HG02943 (cell line): ENCODE results near the gene GNAI2.
"Not testable (repeated sequence)": the region's sequence is repeated elsewhere in the genome, so short reads cannot be mapped to it uniquely, and the experiment has no call there.

Source experiments
- ATAC-seq: cut with Tn5 transposase; IDR thresholded peaks from one replicate; pipeline ENCODE4 v1.9.1; 2021; ENCODE audit warnings: mild to moderate bottlenecking, low read depth, moderate library complexity; ENCODE audit not compliant: unreplicated experiment

Gene GNAI2

DNA sequence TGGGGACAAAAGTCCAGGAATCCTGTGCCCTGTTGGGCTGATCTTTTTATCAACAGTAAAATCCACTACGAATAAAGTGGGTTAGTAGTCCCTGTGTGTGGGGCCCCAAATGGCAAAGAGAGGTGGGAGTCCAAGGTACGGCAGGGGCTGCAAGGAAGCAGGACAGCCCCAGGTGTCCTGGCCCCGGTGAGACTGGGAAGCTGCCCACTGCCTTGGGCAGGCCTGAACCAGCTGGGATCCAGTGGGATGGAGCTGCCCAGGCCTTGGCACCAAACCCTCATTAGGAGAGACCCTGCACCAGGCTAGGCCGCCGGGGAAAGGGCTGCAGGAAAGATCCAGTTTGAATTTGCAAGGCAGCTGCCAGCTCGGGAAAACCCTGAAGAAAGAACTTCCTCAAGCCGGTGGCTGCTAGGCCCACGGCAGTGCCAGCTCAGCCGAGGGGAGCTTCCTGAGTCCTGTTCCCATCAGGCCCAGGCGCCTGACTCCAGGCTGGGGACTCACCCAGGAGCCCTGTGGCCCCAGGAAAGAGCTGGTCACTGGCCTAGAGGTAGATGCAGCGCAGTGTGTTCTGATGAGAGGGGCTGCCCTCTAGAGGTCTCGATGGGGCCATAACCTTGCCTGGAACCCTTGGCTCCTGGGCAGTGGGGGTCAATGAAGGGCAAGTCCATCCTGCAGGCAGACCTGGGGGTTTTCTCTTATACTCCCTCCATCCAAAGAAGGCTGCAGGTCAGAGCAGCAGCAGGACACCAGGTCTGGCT is 14.4 kb upstream of the GNAI2 start:
- no peak for ATAC-seq

DNA sequence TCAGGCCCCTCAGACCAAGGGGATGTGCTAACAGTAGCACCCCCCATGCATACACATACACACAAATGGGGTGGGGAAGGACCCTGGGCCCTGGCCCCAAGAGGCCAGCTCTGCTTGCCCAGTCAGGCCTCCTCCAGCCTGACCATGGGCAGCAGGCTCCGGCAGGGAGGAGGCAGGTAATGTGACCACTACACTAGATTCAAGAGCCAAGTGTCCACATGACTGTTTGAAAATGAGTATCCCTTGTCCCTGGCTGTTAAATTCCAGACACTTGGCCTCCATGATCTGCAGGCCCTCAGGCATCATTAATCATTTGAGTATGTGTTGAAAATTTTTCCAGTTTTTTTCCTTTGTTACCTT is 13.9 kb upstream of the GNAI2 start:
- ATAC-seq, result no peak

DNA sequence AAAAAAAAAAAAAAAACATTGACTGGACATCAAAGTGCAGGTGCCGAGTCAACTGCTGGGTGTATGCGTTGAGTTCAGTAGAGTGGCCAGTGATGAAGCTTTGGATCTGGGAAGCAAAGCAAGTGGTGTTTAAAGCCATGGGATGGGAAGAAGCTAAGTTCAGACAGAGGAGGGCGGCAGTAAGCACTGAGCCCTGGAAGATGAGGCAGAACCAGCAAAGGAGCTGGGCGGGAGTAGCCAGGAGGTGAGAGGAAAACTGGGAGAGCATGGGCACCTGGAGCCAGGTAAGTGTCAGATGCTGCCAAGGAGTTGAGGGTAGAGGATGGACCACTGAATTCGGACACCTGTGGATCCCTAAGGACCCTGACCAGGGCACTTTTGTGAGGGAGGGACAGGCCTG is 11.4 kb upstream of the GNAI2 start:
- ATAC-seq, result no peak

DNA sequence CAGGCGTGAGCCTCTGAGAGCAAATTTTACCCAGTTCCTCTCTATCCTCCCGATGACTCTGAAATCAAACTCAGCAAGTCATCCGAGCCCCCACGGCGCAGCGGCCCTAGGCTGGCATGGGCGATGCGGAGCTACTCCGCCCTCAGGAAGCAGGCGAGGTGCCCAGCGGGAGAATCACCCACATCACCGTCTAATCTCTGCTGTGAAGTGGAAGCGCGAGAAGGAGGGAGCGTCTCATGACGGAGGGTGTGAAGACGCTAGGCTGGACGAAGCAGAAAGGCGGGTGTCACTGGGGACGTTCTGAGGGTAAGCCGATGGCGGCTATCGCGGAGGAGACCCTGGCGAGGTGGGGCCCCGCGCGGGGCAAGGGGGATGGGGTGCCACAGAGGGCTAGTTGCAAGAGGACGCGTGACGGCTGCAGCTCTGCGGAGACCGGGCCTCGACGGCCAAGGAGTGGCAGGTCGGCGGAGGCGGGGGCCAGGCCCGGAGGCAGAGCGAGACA is 9.1 kb upstream of the GNAI2 start:
- peak; percentile 23 for ATAC-seq

DNA sequence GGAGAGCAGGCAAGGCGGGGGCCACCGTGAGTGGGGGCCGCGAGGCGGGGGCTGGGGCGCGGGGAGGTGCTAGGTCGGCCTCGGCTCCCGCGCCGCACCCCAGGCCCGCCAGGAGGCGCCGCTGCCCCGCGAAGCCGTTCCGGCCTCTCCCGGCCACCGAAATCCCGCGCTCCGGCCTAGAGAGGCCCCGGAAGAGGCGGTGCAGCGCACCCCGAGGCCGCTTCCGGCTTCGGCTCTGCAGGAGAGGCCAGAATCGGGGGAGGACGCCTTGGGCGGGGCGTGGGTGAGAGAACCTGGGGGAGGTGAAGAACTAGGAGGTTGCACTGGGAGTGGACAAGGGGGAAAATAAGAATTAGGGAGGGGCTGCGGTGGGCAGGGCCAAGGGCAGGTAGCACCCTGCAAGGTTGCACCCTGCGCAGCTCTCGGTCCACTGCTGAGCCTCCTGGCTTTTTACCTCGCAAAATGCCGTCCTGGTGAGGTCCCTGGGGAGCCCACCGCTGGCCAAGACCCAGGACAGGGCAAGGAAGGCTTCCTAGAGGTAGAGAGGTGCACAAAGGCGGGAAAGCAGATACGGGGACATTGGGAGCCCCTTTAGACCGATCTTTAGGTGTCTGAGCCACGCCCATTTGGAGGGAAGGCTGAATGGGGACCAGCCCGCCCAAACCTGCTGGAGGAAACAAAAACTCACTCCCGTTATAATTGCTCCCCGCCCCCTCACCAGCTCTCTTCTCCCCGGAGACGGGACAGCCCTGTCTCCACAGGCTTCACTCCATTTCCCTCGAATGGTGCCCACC is 8.4 kb upstream of the GNAI2 start:
- ATAC-seq, result peak; percentile 60

DNA sequence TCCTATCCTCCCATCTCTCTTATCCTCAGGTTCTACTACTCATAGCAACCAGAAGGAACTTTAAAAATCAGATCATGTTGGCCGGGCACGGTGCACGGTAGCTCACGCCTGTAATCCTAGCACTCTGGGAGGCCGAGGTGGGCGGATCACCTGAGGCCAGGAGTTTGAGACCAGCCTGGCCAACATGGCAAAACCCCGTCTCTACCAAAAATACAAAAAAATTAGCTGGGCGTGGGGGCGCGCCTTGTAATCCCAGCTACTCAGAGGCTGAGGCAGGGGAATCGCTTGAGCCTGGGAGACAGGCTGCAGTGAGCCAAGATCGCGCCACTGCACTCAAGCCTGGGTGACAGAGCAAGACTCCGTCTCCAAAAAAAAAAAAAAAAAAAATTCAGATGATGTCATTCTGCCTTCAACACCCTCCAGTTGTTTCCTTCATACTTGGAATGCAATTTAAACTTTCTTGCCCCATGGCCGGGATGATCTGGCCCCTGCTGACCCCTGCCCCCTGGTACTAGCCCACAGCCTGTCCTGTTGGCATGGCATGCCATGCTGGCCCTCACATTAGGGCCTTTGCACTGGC is 7.7 kb upstream of the GNAI2 start:
- ATAC-seq, result not testable (repeated sequence)

DNA sequence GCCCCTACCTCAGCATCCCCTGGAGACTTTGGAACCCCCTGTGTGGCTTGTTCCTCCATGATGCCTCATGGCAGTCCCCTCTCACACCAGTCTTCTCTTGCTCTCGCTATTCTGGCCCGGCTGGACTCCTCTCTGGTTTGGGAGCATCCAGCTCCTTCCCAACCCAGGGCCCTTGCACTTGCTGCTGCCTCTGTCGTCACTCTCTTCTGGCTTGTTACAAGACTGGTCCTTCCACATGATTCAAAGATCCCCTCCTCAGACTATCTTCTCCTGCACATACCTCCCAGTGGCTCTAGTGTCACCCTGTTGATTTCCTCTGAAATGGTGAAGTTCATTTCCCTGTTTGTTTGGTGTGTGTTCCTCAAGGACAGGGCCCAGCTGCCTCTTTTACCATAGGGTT is 6.5 kb upstream of the GNAI2 start:
- ATAC-seq, result no peak

DNA sequence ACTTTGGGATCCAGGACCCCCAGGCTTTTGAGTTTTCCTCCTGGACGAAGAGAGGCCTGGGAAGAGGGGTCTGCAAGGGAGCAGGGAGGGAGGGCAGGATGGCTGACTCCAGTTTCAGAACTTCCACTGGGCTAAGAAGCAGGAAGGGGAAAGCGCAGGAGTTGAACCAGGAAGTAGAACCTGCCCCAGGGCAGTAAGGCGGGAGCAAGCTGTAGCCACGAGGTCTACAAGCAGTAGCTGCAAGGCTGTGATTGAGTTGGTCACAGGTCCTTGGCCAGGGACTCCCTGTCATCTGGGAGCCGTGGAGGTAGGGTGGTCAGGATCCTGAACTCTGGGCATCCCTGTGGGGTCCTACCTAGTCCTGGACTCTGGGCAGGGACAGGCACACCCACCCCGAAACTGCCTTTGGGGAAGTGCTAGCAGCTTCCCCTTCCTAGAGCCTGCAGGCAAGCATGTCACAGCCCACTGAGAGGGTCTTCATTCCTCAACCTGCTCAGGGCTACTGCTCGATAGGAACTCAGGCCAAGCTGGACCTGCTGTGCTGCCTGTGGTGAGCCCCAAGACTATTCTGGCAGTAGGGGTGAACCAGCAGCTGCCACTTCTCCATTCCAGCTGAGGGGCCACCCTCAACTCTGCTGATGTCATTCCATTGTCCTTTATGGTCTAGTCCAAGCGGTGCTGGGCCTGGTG is 5.8 kb upstream of the GNAI2 start:
- ATAC-seq, result no peak

DNA sequence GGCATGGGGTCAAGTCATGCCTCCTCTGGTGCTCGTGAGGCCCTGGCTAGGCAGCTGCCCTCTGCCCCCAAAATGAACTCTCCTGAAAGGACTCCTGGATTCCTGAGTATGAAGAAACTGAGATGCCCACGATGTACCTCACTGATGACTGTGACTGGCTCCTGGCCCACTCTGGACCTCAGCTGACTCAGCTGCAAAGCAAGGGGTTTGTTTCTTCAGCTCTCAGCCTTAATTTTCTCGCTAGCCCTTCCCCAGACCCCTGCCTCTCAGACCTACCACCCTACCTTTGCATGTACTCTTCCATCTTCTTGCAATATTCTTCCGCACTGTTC is 5.2 kb upstream of the GNAI2 start:
- ATAC-seq, result no peak

DNA sequence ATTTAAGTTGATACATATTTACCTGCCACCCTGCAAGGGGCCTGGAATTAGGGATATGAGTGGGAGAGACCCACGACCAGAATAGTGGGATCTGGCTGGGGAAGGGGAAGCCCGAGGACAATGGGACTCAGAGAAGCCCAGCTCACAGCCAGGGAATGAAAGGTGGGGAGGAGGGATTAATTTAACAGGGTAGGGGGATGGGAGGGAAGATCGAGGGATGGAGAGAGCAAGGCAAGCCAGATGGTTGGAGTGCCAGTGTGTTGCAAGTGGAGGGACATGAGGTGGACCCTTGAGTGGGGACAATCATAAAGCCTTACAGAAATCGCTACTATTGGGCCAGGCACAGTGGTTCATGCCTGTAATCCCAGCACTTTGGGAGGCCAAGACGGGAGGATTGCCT is 4.4 kb upstream of the GNAI2 start:
- ATAC-seq, result no peak

DNA sequence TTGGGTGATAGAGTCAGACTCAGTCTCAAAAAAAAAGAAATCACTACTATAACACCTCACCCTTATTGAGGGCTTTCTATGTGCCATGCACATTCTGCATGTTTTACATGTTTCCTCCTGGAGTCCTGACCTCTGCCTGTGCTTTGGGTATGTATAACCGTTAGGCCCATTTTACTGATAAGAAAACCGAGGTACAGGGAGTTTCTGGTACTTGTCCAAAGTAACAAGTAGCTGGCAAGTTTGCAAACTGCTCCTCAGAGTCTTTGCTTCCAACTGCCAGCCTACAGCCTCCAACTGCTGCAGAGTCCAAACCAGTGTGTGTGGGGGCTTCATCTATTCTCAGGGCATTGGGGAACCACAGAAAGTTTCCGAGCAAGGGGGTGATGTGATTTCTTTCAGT is 3.7 kb upstream of the GNAI2 start:
- no peak for ATAC-seq

DNA sequence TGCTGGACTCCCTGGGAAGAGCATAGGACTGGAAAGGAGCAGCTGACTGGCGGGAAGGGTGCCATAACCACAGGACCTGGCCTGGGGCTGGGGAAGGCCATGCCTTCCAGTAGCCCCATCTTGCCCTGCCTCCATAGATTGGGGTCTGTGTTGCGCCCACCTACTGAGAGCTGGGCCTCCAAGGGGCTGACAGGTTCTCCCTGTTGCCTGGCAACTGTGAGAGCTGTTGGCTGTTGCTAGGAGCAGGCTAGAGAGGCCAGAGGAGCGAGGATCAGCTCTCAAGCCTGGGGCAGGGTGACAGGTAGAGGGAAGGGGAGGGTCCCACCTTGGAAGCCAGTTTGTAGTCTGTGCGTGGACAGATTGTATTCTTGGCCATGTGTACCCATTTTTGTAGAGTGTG is 2.8 kb upstream of the GNAI2 start:
- ATAC-seq, result no peak

DNA sequence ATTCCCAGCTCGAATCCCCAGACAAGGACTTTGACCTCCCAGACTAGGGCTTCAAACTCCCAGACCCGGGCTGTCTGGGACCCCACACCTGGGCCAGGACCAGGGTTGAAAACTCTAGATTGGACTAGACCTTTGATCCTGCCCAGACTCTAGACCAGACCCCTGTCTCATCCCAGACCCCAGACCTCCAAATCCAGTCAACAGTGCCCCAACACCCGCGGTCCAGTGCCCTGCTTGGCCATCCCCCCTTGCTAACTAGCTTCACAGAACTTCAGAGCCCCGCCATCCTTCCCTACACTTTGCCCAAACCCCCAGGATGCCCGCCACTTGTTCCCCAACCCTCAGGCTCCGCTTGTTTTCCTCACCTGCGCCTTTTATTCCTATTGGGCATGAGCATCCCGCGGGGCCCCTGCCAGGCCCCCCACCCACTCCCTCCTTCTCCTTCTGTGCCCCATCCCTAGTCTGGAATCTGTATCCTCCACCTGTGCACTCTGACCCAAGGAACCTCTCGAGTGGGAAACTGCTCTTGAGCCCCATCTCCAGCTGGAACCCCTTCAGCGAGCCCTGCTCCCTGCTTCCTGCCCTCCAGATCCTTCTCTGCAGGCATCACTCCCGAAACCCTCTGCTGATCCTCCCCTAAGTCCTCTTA is 604 bp downstream of the GNAI2 start:
- ATAC-seq, result no peak

DNA sequence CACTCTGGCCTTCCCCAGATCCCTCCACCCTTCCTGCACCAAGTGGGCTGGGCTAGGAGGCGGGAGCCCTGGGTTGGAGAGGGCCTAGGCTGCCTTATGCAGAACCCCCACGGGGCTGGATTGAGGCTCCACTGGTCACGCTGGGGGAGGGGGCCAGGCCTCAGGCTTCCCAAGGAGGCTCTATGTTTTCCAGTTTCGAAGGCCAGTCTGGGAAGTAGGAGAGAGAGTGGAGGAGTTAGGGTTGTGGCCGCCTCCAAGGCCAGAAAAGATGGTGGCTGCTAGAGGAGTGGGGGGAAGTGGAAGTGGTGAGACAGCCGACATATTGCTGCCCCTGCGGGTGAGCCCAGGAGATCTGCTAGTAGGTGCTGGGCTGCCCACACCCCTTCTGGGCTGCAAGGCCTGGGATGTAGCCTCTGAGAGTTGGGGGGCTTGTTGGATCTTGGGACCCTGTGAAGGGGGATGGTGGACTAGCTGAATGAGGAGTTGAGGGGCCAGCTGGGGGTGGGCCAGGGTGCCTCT is 1.2 kb downstream of the GNAI2 start:
- ATAC-seq, result no peak

DNA sequence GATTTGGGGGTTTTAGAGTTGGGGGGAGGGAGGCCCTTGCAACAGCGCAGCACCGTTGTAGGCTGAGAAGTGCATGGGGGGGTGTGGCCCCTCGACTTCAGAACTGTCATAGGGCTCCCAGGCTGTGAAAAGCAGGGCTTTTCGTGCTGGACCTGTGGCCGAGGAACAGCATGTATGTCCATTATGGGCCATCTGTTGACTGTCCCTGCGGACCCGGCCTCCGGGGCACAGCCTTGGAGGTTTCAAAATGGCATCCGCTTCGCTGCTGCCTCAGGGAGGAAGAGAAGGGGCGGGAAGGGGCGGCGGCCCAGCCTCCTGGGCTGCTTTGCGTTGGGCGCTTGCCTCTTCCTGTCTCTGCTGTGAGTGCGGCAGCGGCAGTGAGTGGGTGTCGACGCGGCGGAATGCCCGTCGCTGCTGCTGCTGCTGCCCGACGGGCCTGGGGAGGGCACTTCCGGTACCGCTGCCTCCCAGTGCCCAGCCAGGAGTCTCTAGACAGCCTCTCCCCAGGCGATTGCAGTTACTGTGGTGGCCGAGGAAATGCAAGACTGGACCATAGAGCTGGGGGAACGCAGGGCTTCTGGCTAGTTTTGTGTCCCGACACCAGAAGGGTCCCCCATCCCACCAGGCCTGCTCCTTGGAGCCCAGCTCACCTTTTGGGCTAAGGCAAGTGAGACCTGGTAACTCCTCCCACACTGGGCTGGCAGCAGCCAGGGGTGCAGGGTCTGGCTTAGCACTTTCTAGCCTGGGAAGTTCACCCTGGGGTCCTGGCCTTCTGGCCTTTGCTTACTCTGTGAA is 1.9 kb downstream of the GNAI2 start:
- ATAC-seq, result no peak

DNA sequence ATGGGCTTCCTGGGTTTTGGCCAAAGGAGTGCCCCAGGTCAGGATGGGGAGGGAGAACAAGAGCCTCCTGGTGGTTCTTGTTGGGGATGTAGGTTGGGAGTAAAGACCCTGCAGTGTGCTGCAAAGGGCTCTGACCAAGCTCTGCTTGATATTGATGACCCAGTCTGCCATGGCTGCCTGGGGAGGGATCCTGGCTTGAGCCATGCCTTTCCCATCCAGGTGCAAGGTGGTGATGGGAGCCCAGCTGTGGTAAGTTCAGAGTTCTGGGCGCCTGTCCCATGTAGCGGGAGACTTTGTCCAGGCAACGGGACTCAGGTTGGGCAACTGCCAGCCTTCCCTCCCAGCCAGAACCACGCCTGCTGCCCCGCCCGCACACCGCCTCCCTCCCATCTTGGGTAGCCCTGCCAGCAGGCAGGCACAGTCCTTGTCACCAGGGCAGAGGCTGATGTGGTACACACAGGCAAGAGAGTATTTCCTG is 2.6 kb downstream of the GNAI2 start:
- ATAC-seq, result no peak

DNA sequence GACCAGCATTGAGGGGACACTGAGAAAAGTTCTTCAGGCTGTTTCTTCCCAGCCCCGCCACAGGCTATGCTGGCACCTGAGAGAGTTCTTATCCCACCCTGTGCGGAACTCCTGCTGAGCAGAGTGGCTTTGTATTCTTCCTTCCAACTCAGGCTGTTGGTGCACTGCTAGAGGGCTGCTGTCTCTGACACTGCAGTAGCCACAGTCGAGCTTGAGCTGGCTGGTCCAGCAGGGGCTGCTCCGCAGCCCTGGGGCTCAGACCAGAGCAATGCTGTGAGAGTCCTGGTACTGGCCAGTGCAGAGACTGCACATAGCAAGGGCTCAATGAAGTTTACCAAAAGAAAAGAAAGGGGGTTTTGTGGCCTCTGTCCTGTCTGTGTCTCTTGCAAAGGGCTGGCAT is 3.6 kb downstream of the GNAI2 start:
- ATAC-seq, result no peak

DNA sequence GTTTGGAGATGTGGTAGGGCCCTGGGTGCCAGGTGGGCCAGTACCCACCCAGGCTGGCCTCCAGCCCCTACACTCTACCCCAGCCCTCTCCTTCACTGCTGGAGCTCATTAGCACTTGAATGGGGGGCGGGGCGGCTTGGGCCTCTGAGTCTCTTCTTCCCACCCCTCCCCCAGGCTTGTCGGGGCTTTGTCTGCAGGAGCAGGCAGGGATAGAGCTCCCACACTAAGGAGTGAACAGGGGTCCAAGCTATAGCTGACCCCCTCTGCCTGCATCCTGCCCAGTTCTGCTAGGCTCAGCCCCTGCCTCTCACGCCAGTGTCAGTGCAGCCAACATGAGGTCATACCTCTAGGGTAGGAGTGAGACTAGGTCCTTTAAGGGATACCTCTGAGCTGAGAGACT is 5.2 kb downstream of the GNAI2 start:
- no peak for ATAC-seq

DNA sequence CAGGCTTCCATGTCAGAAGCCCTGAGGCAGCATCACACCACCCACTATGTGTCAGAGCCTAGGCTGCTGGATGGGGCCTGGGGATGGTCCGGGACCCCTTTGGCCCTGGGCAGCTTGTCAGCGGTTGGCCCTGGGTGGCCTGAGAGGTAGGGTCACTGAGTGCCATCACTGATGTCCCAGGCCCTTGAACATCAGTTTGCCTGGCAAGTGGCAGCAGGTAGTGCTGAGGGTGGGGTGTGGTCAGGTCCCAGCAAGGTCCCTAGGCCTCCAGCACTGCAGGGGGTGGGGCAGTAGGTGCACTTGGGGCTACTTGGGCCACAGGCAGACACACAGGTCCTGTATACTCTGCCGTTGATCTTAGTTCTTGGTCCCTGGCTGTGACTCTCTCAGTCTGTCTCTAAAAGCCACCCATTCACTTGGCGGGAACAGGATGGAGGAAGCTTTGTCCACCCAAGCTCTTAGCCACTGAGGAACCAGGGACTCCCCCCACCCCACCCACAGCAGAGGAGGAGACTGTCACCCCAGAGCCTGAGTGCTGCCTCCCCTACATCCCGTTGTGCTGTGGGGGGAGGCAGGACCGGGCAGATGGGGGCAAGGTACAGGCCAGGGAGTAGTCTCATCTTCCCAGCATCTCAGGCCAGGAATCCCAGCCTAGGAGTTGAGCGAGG is 5.8 kb downstream of the GNAI2 start:
- ATAC-seq, result no peak
